LNCAP (cell line): Measurements from ENCODE around the gene ATG101.

ENCODE experiments used
- TF ChIP-seq, protein P1 (sequence below): fragments of 450-650 bp; IDR thresholded peaks from 2 replicates; pipeline ENCODE4 v1.5.1; 2017; ENCODE audit warnings: mild to moderate bottlenecking

Gene ATG101, protein sequence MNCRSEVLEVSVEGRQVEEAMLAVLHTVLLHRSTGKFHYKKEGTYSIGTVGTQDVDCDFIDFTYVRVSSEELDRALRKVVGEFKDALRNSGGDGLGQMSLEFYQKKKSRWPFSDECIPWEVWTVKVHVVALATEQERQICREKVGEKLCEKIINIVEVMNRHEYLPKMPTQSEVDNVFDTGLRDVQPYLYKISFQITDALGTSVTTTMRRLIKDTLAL

DNA sequence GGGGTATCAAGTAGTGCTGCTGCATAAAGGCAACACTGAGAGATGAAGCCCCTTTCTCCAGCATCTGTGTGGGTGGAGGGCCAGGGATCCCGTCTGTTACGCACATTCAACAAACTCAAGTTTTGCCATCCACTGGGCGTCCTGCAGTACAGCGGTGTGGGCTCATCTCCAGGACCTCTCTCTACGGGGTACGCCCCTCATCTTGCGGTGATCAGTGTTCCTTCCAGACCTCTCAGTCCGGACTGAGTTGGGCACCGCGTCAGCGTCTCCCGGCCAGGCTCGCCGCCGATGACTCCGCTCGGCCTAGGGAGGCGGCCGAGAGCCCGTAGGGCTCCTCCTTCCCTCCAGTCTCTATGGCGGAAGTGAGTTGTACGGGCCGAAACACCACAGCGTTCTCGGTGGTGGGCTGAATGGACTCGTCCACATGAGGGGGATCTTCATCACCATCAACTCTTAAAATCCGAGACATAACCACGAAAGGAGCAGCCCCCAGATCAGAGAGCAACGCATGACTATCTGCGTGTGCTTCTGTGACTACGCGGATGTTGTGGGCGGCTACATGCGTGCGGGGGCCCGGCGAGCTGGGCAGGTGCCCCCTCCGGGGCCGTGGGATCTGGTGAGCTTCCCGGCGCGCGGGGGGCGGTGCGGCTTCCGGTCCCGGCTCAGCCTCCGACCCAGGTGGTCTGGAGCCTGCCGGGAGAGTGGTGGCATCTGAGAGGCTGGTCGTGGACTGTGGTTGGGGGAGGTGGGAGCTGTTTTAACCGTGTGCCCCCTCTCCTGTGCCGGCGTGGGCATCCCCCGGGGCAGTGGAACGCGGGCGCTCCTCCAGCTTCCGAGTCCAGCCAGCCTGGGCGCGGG, at the start of gene ATG101:
Gene ATG101, plus strand, starts transcription at position 652 of the 858 bp plus-strand sequence. CDS start 3,673 bp downstream, outside the sequence.
- TF ChIP-seq, protein P1, sequence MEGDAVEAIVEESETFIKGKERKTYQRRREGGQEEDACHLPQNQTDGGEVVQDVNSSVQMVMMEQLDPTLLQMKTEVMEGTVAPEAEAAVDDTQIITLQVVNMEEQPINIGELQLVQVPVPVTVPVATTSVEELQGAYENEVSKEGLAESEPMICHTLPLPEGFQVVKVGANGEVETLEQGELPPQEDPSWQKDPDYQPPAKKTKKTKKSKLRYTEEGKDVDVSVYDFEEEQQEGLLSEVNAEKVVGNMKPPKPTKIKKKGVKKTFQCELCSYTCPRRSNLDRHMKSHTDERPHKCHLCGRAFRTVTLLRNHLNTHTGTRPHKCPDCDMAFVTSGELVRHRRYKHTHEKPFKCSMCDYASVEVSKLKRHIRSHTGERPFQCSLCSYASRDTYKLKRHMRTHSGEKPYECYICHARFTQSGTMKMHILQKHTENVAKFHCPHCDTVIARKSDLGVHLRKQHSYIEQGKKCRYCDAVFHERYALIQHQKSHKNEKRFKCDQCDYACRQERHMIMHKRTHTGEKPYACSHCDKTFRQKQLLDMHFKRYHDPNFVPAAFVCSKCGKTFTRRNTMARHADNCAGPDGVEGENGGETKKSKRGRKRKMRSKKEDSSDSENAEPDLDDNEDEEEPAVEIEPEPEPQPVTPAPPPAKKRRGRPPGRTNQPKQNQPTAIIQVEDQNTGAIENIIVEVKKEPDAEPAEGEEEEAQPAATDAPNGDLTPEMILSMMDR, result peak; percentile 87

GRCh38 chr12:52020539-52021336, 49.0 kb upstream of the ATG101 start:
- TF ChIP-seq, protein P1, result peak; percentile 57

GRCh38 chr12:52022841-52023181, 47.0 kb upstream of the ATG101 start:
- TF ChIP-seq, protein P1, result no peak

- TF ChIP-seq, protein P1, result peak; percentile 97
These were observed 46.4 kb upstream of the ATG101 start for GRCh38 chr12:52023182-52023975.

DNA sequence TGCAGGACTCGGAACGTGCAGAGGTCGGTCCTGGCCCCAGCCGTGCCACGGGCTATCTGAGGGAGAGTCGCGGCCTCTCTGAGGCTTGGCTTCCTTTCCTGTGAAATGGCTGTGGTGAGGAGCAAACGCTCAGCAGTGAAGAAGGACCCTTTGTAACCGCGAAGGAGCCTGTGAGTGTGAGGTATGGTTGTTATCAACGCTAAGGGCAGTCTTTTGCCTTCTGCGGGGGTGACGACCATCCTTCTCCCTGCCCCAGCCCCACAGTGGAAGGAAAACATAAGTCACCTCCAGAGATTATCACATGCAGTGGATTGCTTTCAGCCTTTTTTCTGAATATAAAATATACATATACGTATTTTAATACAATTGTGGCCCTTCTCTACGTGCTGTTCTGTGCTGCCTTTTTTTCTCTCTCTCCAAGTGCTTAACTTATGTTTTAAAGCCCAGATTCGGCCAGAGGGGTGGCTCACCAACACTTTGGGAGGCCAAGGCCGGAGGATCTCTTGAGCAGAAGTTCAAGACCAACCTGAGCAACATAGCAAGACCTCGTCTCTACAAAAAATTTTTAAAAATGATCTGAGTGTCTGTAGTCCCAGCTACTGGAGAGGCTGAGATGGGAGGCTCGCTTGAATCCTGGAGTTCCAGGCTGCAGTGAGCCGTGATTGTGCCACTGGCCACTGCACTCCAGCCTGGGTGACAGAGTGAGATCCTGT, 45.6 kb upstream of the ATG101 start:
- TF ChIP-seq, protein P1, result peak; percentile 60

GRCh38 chr12:52024845-52025230, 44.9 kb upstream of the ATG101 start:
- TF ChIP-seq, protein P1, result no peak
